Kidney epithelial cell (primary cell): ENCODE data around the gene ULK4. TPM values are rescaled to one million over a fixed set of nuclear protein-coding genes. Genes with fewer than 3 reads are reported as not detected.
A peak's percentile ranks its signal among the peaks of the same experiment; 100 is the strongest.

Source experiments
- DNase-seq: peaks from one replicate; pipeline ENCODE4 v3.0.0-alpha.2; 2010; ENCODE audit warnings: low read depth
- H3K27me3 ChIP-seq: 2 replicates; pipeline ENCODE4 v1.6.0; 2011; ENCODE audit warnings: low read length; ENCODE audit not compliant: control insufficient read depth, insufficient read depth
- H3K36me3 ChIP-seq: 2 replicates; pipeline ENCODE4 v1.5.1; 2011; ENCODE audit warnings: low read length; ENCODE audit not compliant: control insufficient read depth, insufficient read depth
- H3K4me3 ChIP-seq: 2 replicates; pipeline ENCODE4 v1.5.1; 2011; ENCODE audit warnings: low read depth, mild to moderate bottlenecking, control low read depth, low read length
- total RNA-seq: library from RNA; depleted of rRNA; stranded (reverse); fragments of >200 nt; gene quantifications from 2 replicates; pipeline ENCODE4 v1.2.3, GENCODE V29; 2015
- TF ChIP-seq, protein P1 (sequence below): IDR thresholded peaks from 2 replicates; pipeline ENCODE4 v1.5.1; 2011; ENCODE audit warnings: mild to moderate bottlenecking, moderate library complexity, low read length, control low read depth, inconsistent platforms; ENCODE audit not compliant: insufficient read depth, poor library complexity, severe bottlenecking

ULK4 gene
- total RNA-seq, 1 donor from 2014 or later: 18.3 TPM

DNA sequence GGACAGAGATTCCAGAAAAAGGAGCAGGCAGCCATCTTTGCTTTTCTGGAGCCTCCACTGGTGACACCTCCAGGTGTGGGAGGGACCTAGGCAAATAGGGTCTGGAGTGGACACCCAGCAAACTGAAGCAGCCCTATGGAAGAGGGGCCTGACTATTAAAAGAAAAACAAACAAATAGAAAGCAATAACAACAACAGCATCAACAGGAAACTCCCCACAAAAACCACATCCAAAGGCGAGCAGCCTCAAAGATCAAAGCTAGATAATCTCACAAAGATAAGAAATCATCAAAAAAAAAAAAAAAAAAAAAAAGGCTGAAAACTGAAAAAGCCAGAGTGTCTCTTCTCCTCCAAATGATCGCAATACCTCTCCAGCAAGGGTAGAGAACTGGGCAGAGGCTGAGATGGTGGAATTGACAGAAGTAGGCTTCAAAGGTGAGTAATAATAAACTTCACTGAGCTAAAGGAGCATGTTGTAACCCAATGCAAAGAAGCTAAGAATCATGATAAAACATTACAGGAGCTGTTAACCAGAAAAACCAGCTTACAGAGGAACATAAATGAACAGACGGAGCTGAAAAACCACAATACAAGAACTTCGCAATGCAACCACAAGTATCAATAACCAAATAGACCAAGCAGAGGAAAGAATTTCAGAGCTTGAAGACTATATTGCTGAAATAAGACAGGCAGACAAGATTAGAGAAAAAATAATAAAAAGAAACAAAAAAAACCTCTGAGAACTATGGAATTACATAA lies 537.2 kb downstream of the ULK4 start:
- TF ChIP-seq, protein P1, sequence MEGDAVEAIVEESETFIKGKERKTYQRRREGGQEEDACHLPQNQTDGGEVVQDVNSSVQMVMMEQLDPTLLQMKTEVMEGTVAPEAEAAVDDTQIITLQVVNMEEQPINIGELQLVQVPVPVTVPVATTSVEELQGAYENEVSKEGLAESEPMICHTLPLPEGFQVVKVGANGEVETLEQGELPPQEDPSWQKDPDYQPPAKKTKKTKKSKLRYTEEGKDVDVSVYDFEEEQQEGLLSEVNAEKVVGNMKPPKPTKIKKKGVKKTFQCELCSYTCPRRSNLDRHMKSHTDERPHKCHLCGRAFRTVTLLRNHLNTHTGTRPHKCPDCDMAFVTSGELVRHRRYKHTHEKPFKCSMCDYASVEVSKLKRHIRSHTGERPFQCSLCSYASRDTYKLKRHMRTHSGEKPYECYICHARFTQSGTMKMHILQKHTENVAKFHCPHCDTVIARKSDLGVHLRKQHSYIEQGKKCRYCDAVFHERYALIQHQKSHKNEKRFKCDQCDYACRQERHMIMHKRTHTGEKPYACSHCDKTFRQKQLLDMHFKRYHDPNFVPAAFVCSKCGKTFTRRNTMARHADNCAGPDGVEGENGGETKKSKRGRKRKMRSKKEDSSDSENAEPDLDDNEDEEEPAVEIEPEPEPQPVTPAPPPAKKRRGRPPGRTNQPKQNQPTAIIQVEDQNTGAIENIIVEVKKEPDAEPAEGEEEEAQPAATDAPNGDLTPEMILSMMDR: no peak
- no peaks in the 10 kb centered on the region for H3K27me3 ChIP-seq
- no peaks in the 10 kb centered on the region for H3K36me3 ChIP-seq
- no peak for DNase-seq
- H3K4me3 ChIP-seq: no peak overlapping the region

DNA sequence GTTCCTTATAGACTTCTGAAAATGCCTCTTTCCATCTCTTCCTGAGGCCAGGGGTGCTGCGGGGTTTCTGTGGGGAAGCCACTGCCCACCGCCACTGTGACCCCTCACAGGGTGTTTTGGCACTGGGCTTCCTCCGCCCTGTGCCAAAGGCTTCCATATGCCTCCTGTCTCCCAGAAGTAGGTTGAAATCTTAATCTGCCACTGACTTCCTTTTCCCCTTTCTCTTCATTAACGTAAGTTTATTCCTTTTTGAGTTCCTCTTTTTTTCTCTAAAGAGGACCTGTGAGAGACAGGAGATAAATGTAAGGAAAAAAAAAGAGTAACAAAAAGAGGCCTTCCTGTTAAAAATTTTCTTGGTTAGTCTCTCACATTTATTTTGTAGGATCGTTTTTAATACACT lies 542.1 kb downstream of the ULK4 start:
- Histone ChIP-seq H3K27me3 (no peaks in the 10 kb centered on the region), H3K36me3 (no peaks in the 10 kb centered on the region), H3K4me3 (no peak overlapping the region)
- TF ChIP-seq, protein P1: no peak
- DNase-seq: no peak

DNA sequence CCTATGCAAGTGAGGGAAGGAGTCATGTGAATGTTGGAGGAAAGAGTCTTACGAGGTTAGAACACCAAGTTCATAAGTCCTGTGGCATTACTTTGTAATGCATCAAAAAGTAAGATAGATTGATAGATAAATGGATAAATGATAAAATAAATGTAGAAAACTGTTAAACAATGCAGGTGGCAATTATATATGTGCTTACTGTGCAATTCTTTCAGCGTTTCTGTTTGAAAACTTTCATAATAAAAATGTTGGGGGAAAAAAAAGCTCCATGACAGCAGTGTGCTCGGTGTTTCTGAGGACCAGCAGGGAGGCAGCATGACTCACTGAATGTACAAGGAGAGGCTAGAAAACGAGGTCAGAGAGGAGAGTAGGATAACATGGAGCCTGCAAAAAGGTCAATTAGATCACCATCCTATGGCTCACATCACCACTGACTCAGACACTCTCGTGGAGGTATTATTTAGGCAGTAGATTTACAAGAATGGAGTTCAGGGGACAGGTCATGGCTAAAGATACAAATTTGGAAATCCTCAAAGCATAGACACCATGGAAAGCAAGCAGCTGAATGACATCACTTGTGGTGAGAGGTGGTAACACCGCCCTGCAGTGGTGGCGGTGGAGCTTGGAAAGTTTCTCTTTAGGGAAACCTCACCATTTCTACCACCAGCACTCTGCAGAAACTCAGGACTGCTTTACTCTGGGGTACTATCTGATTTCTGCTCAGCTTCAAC lies 542.8 kb downstream of the ULK4 start:
- TF ChIP-seq, protein P1: no peak
- Histone ChIP-seq H3K27me3 (no peaks in the 10 kb centered on the region), H3K4me3 (no peak overlapping the region), H3K36me3 (no peaks in the 10 kb centered on the region)
- DNase-seq: peak; percentile 32

DNA sequence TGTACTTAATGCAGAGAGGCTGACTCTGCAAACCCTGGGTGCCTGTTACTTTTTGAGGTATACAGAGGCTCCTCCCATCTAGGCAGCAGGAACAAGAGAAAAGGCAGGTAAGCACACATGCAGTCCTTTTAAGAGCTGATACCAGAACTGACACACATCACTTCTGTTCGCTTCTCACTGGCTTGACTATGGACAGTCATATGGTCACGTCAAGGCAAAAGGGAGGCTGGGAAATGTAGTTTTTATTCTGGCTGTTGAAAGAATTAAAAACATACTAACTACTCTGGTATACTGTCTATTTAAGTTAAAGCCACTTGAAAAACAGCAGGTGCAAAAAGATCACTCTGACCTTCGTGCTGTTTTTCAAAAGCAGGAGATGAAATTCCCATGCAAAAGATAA lies 544.3 kb downstream of the ULK4 start:
- no peak for DNase-seq
- no peaks in the 10 kb centered on the region for H3K27me3 ChIP-seq
- no peaks in the 10 kb centered on the region for H3K36me3 ChIP-seq
- TF ChIP-seq, protein P1: no peak
- H3K4me3 ChIP-seq: no peak overlapping the region

DNA sequence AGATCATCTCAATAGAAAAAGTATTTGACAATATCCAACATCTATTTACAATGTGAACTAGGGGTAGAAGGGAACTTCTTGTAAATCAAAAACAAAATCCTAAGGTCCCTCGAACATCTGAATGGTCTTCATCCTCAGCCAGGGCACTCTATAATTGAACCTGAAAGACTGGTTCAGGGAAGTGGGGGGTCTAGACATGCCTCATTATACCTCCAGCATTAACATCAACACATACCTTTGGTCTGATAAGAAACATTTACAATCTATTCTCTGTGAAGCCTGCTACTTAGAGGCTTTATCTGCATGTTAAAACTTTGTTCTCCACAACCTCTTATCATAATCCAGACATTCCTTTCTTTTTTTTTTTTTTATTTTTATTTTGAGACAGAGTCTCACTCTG lies 550.8 kb downstream of the ULK4 start:
- no peak overlapping the region for H3K4me3 ChIP-seq
- no peaks in the 10 kb centered on the region for H3K27me3 ChIP-seq
- TF ChIP-seq, protein P1: no peak
- no peak for DNase-seq
- no peaks in the 10 kb centered on the region for H3K36me3 ChIP-seq
